Smooth muscle cell (in vitro differentiated cells): ENCODE measurements around the gene ZBTB25. TPM values are rescaled to one million over a fixed set of nuclear protein-coding genes. Genes with fewer than 3 reads are reported as not detected.

Experiments
- DNase-seq: peaks from one replicate; lab custom pipeline; 2025; ENCODE audit not compliant: unreplicated experiment; lab: John Stamatoyannopoulos, UW
- H2AFZ ChIP-seq: fragments of 200-600 bp; sonication (generic); 2 replicates; pipeline ENCODE4 v1.6.0; 2016; ENCODE audit warnings: antibody characterized with exemption, low read depth, mild to moderate bottlenecking
- H3F3A ChIP-seq: fragments of 200-600 bp; sonication (generic); 2 replicates; pipeline ENCODE4 v1.6.0; 2017; ENCODE audit warnings: antibody characterized with exemption, low read depth
- H3K27ac ChIP-seq: fragments of 200-600 bp; sonication (generic); 2 replicates; pipeline ENCODE4 v1.5.1; 2016; ENCODE audit warnings: low read depth, mild to moderate bottlenecking
- H3K27me3 ChIP-seq: fragments of 200-600 bp; sonication (generic); 2 replicates; pipeline ENCODE4 v1.6.1; 2016; ENCODE audit warnings: low read depth, mild to moderate bottlenecking
- H3K36me3 ChIP-seq: fragments of 200-600 bp; sonication (generic); 2 replicates; pipeline ENCODE4 v1.5.1; 2016; ENCODE audit warnings: low read depth
- H3K4me1 ChIP-seq: fragments of 200-600 bp; sonication (generic); 2 replicates; pipeline ENCODE4 v1.5.1; 2016; ENCODE audit warnings: low read depth
- H3K4me2 ChIP-seq: fragments of 200-600 bp; sonication (generic); 2 replicates; pipeline ENCODE4 v1.6.0; 2016; ENCODE audit warnings: mild to moderate bottlenecking
- H3K4me3 ChIP-seq: fragments of 200-600 bp; sonication (generic); 2 replicates; pipeline ENCODE4 v1.5.1; 2016; ENCODE audit warnings: mild to moderate bottlenecking
- H3K79me2 ChIP-seq: fragments of 200-600 bp; sonication (generic); 2 replicates; pipeline ENCODE4 v1.6.0; 2016; ENCODE audit warnings: low read depth, mild to moderate bottlenecking
- H3K9ac ChIP-seq: fragments of 200-600 bp; sonication (generic); 2 replicates; pipeline ENCODE4 v1.6.0; 2016; ENCODE audit warnings: low read depth
- H3K9me3 ChIP-seq: fragments of 200-600 bp; sonication (generic); replicated peaks from 2 replicates; pipeline ENCODE4 v1.5.1; 2016; ENCODE audit warnings: low read depth
- H4K20me1 ChIP-seq: fragments of 200-600 bp; sonication (generic); 2 replicates; pipeline ENCODE4 v1.6.0; 2016; ENCODE audit warnings: low read depth
- CTCF ChIP-seq: fragments of 200-600 bp; sonication (generic); IDR thresholded peaks from 2 replicates; pipeline ENCODE4 v1.5.1; 2017; ENCODE audit warnings: borderline replicate concordance, mild to moderate bottlenecking, antibody characterized with exemption; ENCODE audit not compliant: insufficient read depth, poor library complexity, severe bottlenecking
- WGBS: methylation state at CpG from one replicate; pipeline ENCODE4 v1.1.7; 2016; ENCODE audit warnings: low lambda C conversion rate; 5-methylcytosine and 5-hydroxymethylcytosine counted together
- polyA plus RNA-seq: library from polyadenylated mRNA; unstranded; fragments of >200 nt; fragmentation: Nextera tagmentation; extraction: Ambion mirVana; gene quantifications from 2 replicates; pipeline ENCODE4 v1.2.1, GENCODE V29; 2016
- total RNA-seq: library from RNA; depleted of rRNA; stranded (reverse); fragments of >200 nt; gene quantifications from 2 replicates; pipeline ENCODE4 v1.2.3, GENCODE V29; 2014

ZBTB25 gene
- total and polyA plus RNA-seq, 2 experiments from 2014 or later = 6.9 to 12.5 TPM

DNA sequence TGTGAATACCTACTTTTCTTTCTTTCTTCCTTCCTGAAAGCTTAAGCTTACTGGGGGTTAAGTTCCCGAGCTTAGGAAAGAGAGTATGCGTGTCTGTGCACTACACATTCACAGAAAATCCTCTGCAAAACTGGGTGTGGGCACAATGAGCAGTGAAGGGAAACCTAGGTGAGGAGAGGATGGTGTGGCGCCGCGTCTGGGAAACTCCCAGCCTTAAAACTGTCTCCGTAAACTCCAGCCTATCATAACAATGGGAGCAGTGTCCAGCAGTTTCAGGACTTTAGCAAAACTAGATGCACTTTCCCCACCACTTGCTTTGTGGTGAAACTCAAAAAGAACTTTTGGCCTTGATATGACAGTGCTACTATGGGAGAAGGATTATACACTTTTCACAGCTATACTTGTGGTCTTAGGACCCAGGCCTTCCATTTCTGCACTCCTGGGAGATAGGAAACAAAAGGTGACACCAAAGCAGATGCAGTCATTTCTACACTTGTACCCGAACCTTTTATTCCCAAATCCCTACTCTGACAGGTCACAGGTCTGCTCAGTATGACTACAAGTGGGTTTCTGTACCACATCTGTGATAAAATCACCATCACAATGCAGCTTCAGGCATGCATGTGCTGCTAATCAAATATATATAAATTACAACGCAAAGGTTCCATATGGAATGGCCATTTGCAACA, 27.9 kb downstream of the ZBTB25 start:
- no peaks in the 10 kb centered on the region for H3K27me3 ChIP-seq
- no peak overlapping the region for H3K27ac ChIP-seq
- H3K4me3 ChIP-seq = no peak overlapping the region
- WGBS = 77% methylated on average over 8 of the region's 8 CpGs
- H3K4me2 ChIP-seq = no peak overlapping the region
- no peak overlapping the region for H2AFZ ChIP-seq
- no peaks in the 10 kb centered on the region for H4K20me1 ChIP-seq
- TF ChIP-seq CTCF = no peak
- peaks cover 19% of the 10 kb centered on the region for H3K79me2 ChIP-seq
- no peak for DNase-seq
- H3K36me3 ChIP-seq = no peaks in the 10 kb centered on the region
- H3K9ac ChIP-seq = no peak overlapping the region
- no peaks in the 10 kb centered on the region for H3K4me1 ChIP-seq
- H3F3A ChIP-seq = peaks cover 10% of the 10 kb centered on the region
- H3K9me3 ChIP-seq = no peaks in the 10 kb centered on the region

DNA sequence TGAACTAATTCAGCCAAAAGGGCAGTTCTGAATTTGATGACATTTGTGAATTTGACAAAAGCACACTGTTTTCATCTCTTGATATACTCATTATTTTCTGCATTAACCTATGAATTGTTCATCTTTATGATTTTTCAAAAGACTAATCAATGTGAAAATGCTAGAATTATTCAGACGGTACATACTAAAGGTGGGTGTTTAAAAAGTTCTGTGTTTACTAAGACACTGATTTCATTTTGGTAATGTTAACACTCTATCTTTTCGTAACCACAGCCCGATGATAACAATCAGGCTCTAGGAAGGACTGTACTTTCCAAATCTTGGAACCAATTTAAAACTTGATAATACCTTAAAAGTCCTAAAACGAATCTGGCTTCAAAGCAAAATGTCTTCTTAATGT, 28.9 kb downstream of the ZBTB25 start:
- Histone ChIP-seq H3K4me1 (no peaks in the 10 kb centered on the region), H3K4me3 (no peak overlapping the region), H3F3A (peaks cover 10% of the 10 kb centered on the region), H3K79me2 (peaks cover 19% of the 10 kb centered on the region), H2AFZ (no peak overlapping the region), H4K20me1 (no peaks in the 10 kb centered on the region), H3K9me3 (no peaks in the 10 kb centered on the region), H3K4me2 (no peak overlapping the region), H3K27ac (no peak overlapping the region), H3K27me3 (no peaks in the 10 kb centered on the region), H3K36me3 (no peaks in the 10 kb centered on the region), H3K9ac (no peak overlapping the region)
- no peak for TF ChIP-seq CTCF
- WGBS = 84% methylated on average over 4 of the region's 4 CpGs
- DNase-seq = no peak

- H3K4me2 ChIP-seq = no peak overlapping the region
- peaks cover 10% of the 10 kb centered on the region for H3F3A ChIP-seq
- no peak overlapping the region for H3K27ac ChIP-seq
- H3K9ac ChIP-seq = no peak overlapping the region
- no peaks in the 10 kb centered on the region for H3K36me3 ChIP-seq
- peaks cover 19% of the 10 kb centered on the region for H3K79me2 ChIP-seq
- H3K27me3 ChIP-seq = no peaks in the 10 kb centered on the region
- WGBS = 74% methylated on average over 2 of the region's 2 CpGs
- no peak for DNase-seq
- no peak overlapping the region for H2AFZ ChIP-seq
- no peaks in the 10 kb centered on the region for H3K9me3 ChIP-seq
- H4K20me1 ChIP-seq = no peaks in the 10 kb centered on the region
- no peaks in the 10 kb centered on the region for H3K4me1 ChIP-seq
- H3K4me3 ChIP-seq = no peak overlapping the region
- TF ChIP-seq CTCF = no peak
These were observed 29.6 kb downstream of the ZBTB25 start for GRCh38 chr14:64474041-64474440.

DNA sequence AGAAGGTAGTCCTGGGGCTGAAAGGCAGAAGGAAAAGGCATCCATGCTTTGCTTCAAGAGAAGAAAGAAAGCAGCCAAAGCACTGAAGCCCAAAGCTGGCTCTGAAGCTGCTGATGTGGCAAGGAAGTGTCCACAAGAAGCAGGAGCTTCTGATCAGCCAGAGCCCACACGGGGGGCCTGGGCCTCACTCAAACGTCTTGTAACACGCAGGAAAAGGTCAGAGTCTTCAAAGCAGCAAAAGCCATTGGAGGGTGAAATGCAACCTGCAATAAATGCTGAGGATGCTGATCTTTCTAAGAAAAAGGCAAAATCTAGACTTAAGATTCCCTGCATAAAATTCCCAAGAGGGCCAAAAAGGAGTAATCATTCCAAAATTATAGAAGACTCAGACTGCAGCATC, 35.2 kb downstream of the ZBTB25 start:
- H3K9ac ChIP-seq = no peak overlapping the region
- H3K9me3 ChIP-seq = no peaks in the 10 kb centered on the region
- H3K79me2 ChIP-seq = peaks cover 15% of the 10 kb centered on the region
- H3F3A ChIP-seq = peaks cover 21% of the 10 kb centered on the region
- no peak for DNase-seq
- no peak for TF ChIP-seq CTCF
- WGBS = 17% methylated on average over 3 of the region's 3 CpGs
- H3K27me3 ChIP-seq = no peaks in the 10 kb centered on the region
- no peak overlapping the region for H3K4me3 ChIP-seq
- H2AFZ ChIP-seq = no peak overlapping the region
- H3K4me2 ChIP-seq = peak overlapping the region; percentile 98
- H3K36me3 ChIP-seq = no peaks in the 10 kb centered on the region
- H3K4me1 ChIP-seq = peaks cover 11% of the 10 kb centered on the region
- H3K27ac ChIP-seq = peak overlapping the region; percentile 25
- H4K20me1 ChIP-seq = peaks cover 7% of the 10 kb centered on the region
